Body of pancreas (tissue), 4 donors: ENCODE results near the gene SCO1. TPM values are rescaled to one million over a fixed set of nuclear protein-coding genes. Genes with fewer than 3 reads are reported as not detected.
A peak's percentile ranks its signal among the peaks of the same experiment; 100 is the strongest.
"Not testable (repeated sequence)": the region's sequence is repeated elsewhere in the genome, so short reads cannot be mapped to it uniquely, and the experiment has no call there.

Experiments used
- ATAC-seq: fragments of 150-250 bp; one replicate; pipeline ENCODE4 v1.9.1; 2016
- DNase-seq, 4 donors: peaks; one replicate each; pipeline ENCODE4 v3.0.0-alpha.2; 2019
- H3K27ac ChIP-seq, 4 donors: fragments of 200-600 bp; sonication (generic); 1 replicate in 3 of 4; 2 replicates in 1 of 4; pipeline versions ENCODE4 v1.5.1 to v1.6.1; 2016 to 2019; ENCODE audit warnings: mild to moderate bottlenecking in 1 of 4, mixed read lengths in 1 of 4, moderate library complexity in 1 of 4
- H3K27me3 ChIP-seq, 2 donors: fragments of 200-600 bp; sonication (generic); one replicate each; pipeline ENCODE4 v1.6.0; 2016; ENCODE audit warnings: mild to moderate bottlenecking in 1 of 2
- H3K36me3 ChIP-seq, 2 donors: fragments of 200-600 bp; sonication (generic); replicated peaks in 1 of 2; 2 replicates each; pipeline ENCODE4 v1.5.1; 2016; ENCODE audit warnings: low read depth in 2 of 2; ENCODE audit not compliant: insufficient read depth in 1 of 2
- H3K4me1 ChIP-seq: fragments of 200-600 bp; sonication (generic); one replicate; pipeline ENCODE4 v1.6.0; 2016
- H3K4me3 ChIP-seq, 2 donors: fragments of 200-600 bp; sonication (generic); 1 replicate in 1 of 2; 2 replicates in 1 of 2; pipeline ENCODE4 v1.5.1; 2016 to 2019
- H3K9me3 ChIP-seq, 3 donors: fragments of 200-600 bp; sonication (generic); 1 replicate in 2 of 3; 2 replicates in 1 of 3; pipeline ENCODE4 v1.5.1; 2016
- CTCF ChIP-seq, 7 experiments: fragments of 450-650 bp in 4 of 7; fragments of 200-600 bp in 3 of 7; sonication (generic) in 3 of 7; IDR thresholded peaks; one replicate each; pipeline ENCODE4 v1.5.1; 2016 to 2019; ENCODE audit warnings: antibody characterized with exemption in 7 of 7
- POLR2A ChIP-seq, 3 donors: fragments of 450-650 bp; IDR thresholded peaks; one replicate each; pipeline ENCODE4 v1.6.1; 2016; ENCODE audit warnings: antibody characterized with exemption in 3 of 3, mild to moderate bottlenecking in 2 of 3
- WGBS, 2 donors: methylation state at CpG; one replicate each; pipeline ENCODE4 v1.1.5; 2017; 5-methylcytosine and 5-hydroxymethylcytosine counted together
- intact Hi-C: fragments of 100-400 bp; cut with DNase I; formaldehyde crosslinking; loops from one replicate; pipeline ENCODE4 v1.15.1; 2023
- total RNA-seq, 2 donors: library from RNA; depleted of rRNA; stranded (reverse); fragments of >200 nt; gene quantifications; one replicate each; pipeline ENCODE4 v1.1.0, GENCODE V29; 2016

The SCO1 gene
- total RNA-seq, 2 donors from 2014 or later: 20.5 to 46.5 TPM

- intact Hi-C loops: no loop called here
- Histone ChIP-seq H3K27me3 (no peaks in the 10 kb centered on the region), H3K9me3 (no peaks in the 10 kb centered on the region), H3K4me3 (no peak overlapping the region), H3K36me3 (no peaks in the 10 kb centered on the region), H3K27ac (no peak overlapping the region), H3K4me1 (peaks cover 11% of the 10 kb centered on the region)
- TF ChIP-seq POLR2A (IDR thresholded peaks at IDR 0.05) (no peak), CTCF (IDR thresholded peaks at IDR 0.05) (no peak)
- ATAC-seq: no peak
- 95% methylated on average over 6 of the region's 6 CpGs for WGBS, 2 donors
- DNase-seq: no peak
Observed at GRCh38 chr17:10731408-10731879, 34.1 kb upstream of the SCO1 start.

GRCh38 chr17:10730247-10730646 is 32.9 kb upstream of the SCO1 start:
- Histone ChIP-seq H3K4me1 (peaks cover 11% of the 10 kb centered on the region), H3K4me3 (peak overlapping the region in 1 of 2 donors; percentile 42), H3K27ac (peak overlapping the region in 3 of 4 donors; percentile 89 to 95 (median 93))
- H3K9me3 ChIP-seq, intact Hi-C loops, H3K27me3 ChIP-seq, H3K36me3 ChIP-seq: not testable (repeated sequence)
- DNase-seq (peak in 1 of 4 donors; percentile 26), ATAC-seq (peak; percentile 5)
- 13 to 14% methylated on average over 15 of the region's 15 CpGs for WGBS, 2 donors

GRCh38 chr17:10729334-10730193 is 32.2 kb upstream of the SCO1 start, which contains the start of gene TMEM220:
TMEM220 (minus strand) TSS chr17:10730023; CDS start chr17:10729851, 172 bp downstream.
- H3K36me3 ChIP-seq: peaks cover 0 to 2% of the 10 kb centered on the region in 2 donors
- DNase-seq: peak; percentile 76 to 87 (median 80)
- no peaks in the 10 kb centered on the region for H3K9me3 ChIP-seq
- ATAC-seq: peak; percentile 92
- H3K4me1 ChIP-seq: peaks cover 11% of the 10 kb centered on the region
- 1 to 10% methylated on average over 28 to 79 of the region's 79 CpGs for WGBS, 2 donors
- TF ChIP-seq CTCF (IDR thresholded peaks at IDR 0.05) (no peak), POLR2A (IDR thresholded peaks at IDR 0.05) (peak; percentile 69 to 87 (median 83))
- intact Hi-C loops: no loop called here
- H3K27ac ChIP-seq: peak within 1 kb of the TSS; percentile 76 to 95 (median 91)
- H3K27me3 ChIP-seq: no peaks in the 10 kb centered on the region
- peak within 1 kb of the TSS; percentile 42 to 52 for H3K4me3 ChIP-seq

GRCh38 chr17:10728331-10728892 is 31.1 kb upstream of the SCO1 start:
- TF ChIP-seq POLR2A (IDR thresholded peaks at IDR 0.05): no peak
- intact Hi-C loops: no loop called here
- DNase-seq (no peak), ATAC-seq (no peak)
- Histone ChIP-seq H3K27ac (no peak overlapping the region), H3K4me3 (no peak overlapping the region), H3K9me3 (no peaks in the 10 kb centered on the region), H3K27me3 (no peaks in the 10 kb centered on the region), H3K36me3 (peaks cover 0 to 2% of the 10 kb centered on the region in 2 donors), H3K4me1 (peaks cover 11% of the 10 kb centered on the region)
- 92 to 96% methylated on average over 10 of the region's 10 CpGs for WGBS, 2 donors

- intact Hi-C loops: no loop called here
- Histone ChIP-seq H3K4me1 (peaks cover 11% of the 10 kb centered on the region), H3K36me3 (peaks cover 0 to 2% of the 10 kb centered on the region in 2 donors), H3K4me3 (no peak overlapping the region), H3K27me3 (no peaks in the 10 kb centered on the region), H3K9me3 (no peaks in the 10 kb centered on the region), H3K27ac (no peak overlapping the region)
- WGBS, 2 donors: 80 to 94% methylated on average over 5 of the region's 5 CpGs
- TF ChIP-seq CTCF (IDR thresholded peaks at IDR 0.05) (no peak), POLR2A (IDR thresholded peaks at IDR 0.05) (no peak)
- ATAC-seq: no peak
- DNase-seq: no peak
Observed at GRCh38 chr17:10727192-10727591, 29.9 kb upstream of the SCO1 start.
